ENCODE measurements around the gene COL9A3.

GRCh38 chr20:62840244-62841197 is 23.7 kb downstream of the COL9A3 start:
- no peak for TF ChIP-seq CTCF (IDR thresholded peaks at IDR 0.05)
- no peak for TF ChIP-seq POLR2AphosphoS5 (IDR thresholded peaks at IDR 0.05)
- no peak for TF ChIP-seq POLR2A (IDR thresholded peaks at IDR 0.05; ENCODE audit: low read depth)

Data from esophagus muscularis mucosa (tissue), 3 donors.